OCI-LY3 (cell line): ENCODE results near the gene IHH.

Experiments
- CTCF ChIP-seq: fragments of 200-600, 300-600 bp; sonication (generic); IDR thresholded peaks from 2 replicates; pipeline ENCODE4 v1.5.1; 2014; ENCODE audit warnings: antibody characterized with exemption, low read length, low read depth
- EZH2phosphoT487 ChIP-seq: fragments of 200-600 bp; shearing (Covaris generic); IDR thresholded peaks from 2 replicates; pipeline ENCODE4 v1.6.1; 2018; ENCODE audit warnings: antibody characterized with exemption, mixed run types, low read depth

GRCh38 chr2:219045937-219046550 is 14.7 kb downstream of the IHH start:
- TF ChIP-seq CTCF: no peak
- TF ChIP-seq EZH2phosphoT487: no peak
